Tibial nerve (tissue), 3 donors: ENCODE results near the gene SKP1.

Source experiments
- CTCF ChIP-seq, 5 experiments: fragments of 200-600 bp in 3 of 5; fragments of 450-650 bp in 2 of 5; sonication (generic) in 3 of 5; IDR thresholded peaks; one replicate each; pipeline ENCODE4 v1.5.1; 2016 to 2019; ENCODE audit warnings: antibody characterized with exemption in 5 of 5, mild to moderate bottlenecking in 3 of 5, moderate library complexity in 2 of 5
- POLR2A ChIP-seq, 2 donors: fragments of 450-650 bp; IDR thresholded peaks; one replicate each; pipeline ENCODE4 v1.6.1; 2017; ENCODE audit warnings: antibody characterized with exemption in 2 of 2, mild to moderate bottlenecking in 2 of 2, moderate library complexity in 2 of 2

- TF ChIP-seq CTCF (IDR thresholded peaks at IDR 0.05) = no peak
- no peak for TF ChIP-seq POLR2A (IDR thresholded peaks at IDR 0.05)
These were observed 12.3 kb upstream of the SKP1 start for GRCh38 chr5:134189031-134189430.
